ENCODE data around the gene GSE1.

GSE1 gene

DNA sequence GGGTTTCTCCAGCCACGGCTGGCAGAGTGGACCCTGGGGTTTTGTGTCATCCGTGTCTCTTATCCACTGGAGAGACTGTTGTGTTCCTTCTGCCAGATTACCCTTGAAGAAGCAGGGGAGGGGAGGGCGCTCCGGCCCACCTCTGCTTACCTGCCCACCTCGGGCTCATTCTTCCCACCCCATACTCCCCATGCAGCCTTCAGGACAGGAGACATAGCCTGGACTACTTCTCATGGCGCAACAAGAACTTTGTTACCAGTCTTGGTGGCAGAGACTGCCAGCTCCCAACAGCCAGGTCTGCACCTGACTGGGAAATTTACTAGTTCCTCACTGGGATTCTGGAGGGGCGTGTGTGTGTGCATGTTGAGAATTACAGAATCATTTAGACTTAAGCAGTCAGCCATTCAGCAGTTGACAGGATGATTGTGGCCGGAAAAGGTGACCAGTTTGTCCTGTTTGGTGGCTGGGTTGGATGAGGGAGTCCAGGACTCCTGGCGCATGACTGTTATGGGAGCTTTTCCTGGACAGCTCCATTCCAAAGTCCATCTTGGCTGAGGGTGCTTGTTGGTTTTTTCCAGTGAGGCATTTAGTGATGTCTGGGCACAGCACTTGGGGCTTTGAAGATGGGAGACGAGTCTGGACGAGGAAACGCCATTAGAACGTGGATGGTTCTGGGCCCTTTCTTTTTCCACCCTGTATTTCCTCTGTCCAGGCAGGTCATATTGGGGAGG is 8.7 kb downstream of the GSE1 start:
- no peak for DNase-seq

DNA sequence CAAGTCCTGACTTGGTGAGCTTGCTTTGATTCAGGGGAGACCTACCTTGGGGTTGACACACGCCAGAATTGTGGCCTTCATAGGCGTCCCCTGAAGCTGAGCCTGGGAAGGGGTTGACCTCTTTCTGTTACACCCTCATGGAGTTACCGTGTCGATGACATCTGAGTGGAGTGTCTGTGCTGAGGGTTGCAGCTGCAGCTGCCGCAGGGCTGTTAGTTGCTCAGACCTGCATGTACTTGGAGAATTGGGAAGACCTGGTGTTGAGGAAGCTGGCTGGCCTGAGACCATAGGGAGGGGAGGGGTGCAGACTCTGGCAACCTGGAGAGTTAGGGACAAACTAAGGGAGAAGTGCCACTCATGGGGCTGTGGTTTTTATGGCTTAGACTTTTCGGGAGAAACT is 9.6 kb downstream of the GSE1 start:
- DNase-seq: no peak

- DNase-seq: no peak
These were observed 10.1 kb downstream of the GSE1 start for GRCh38 chr16:85623250-85623649.

DNA sequence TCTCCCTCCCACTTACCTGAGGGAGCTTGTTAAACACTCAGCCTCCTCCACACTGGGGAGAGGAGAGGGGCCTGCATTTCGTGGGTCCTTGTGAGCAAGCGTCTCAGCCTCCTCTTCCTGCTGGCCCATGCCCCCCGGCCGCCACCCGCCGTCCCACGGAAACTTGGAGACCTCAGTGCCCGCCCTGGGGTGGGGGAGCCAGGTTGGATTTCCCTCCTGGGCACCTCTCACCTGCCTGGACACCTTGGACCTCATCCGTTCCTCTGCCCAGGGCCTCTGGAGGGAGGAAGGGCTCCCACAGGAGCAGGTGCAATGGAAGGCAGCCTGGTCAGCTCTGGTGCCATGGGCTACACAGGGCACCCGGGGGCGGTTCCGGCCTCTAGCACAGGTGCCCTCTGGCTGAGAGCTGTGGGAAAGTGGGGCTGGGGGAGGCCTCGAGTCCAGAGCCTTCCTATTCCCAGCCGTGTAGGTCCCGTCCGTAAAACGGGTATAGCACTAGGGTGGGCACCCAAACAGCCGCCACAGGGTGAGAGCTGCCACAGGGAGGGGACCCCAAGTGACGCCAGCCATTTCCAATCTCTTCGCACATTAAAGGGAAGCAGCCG is 11.0 kb downstream of the GSE1 start:
- no peak for DNase-seq

- no peak for DNase-seq
These were observed 11.5 kb downstream of the GSE1 start for GRCh38 chr16:85624646-85625045.

- DNase-seq: no peak
These were observed 11.9 kb downstream of the GSE1 start for GRCh38 chr16:85625053-85625452.

DNA sequence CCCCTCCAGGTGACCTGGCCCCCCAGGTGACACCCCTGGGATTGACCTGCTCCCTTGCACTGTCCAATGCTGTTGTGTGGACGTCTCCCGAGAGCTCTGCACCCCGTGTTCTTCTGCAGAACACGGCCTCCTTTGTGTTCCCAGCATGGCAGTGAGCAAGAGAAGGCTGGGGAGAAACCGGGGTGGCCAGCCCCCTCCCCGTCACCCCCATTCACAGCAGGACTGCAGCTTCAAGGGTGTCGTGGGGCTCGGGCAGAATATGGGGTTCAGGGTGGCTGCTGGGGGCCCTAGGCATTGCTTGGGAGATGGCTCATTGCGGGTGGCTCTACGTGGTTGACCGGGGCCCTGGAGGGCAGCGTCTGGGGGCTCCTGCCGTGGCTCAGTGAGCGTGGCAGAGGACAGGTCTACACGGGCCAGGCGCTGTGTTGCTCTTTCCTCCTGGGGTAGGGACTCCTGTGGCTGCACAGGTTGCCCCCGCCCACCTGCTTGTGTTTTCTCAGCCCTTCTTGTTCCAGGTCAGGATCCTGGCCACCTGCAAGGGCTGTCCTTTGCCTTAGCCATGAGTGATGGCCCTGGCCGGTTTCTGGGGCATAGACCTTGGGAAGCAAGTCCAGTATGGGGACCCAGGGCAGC is 12.5 kb downstream of the GSE1 start:
- DNase-seq: no peak

- no peak for DNase-seq
These were observed 13.3 kb downstream of the GSE1 start for GRCh38 chr16:85626191-85626981.

- DNase-seq: no peak
These were observed 14.0 kb downstream of the GSE1 start for GRCh38 chr16:85627089-85627488.

DNA sequence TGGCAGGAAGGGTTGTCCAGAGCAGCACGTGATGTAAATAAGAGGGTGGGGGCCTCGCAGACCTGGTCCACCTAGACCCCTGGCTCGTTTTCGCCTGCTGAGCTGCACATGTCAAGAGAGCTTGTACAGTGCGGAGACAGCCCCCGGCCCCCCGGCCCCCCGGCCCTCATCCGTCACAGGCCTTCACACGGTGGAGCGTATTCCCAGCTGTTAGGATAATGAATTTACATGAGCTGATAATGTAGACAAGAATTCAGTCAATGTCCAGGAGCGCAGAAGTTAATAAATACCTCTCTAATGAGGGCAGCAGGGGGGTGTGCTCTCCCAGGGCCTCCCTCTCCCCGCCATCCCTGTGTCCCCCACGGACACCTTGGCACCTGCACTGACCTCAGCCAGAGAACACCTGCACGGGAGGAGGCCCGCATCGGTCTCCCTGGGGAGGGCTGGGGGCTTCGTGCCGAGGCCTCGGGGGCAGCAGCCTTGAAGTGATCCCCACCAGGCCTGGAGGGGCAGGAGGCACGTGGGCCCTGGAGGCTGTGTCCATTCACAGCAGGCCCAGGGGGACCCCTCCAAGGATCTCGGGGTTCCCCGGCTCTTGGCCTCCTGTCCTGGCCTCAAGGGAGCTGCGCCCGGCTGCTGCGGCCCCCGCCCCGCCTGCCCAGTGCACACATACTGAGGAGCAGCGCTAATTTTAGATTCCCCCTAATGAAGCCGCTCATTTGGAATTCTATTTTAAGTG is 14.6 kb downstream of the GSE1 start:
- no peak for DNase-seq

- DNase-seq: no peak
These were observed 15.1 kb downstream of the GSE1 start for GRCh38 chr16:85628265-85628556.

DNA sequence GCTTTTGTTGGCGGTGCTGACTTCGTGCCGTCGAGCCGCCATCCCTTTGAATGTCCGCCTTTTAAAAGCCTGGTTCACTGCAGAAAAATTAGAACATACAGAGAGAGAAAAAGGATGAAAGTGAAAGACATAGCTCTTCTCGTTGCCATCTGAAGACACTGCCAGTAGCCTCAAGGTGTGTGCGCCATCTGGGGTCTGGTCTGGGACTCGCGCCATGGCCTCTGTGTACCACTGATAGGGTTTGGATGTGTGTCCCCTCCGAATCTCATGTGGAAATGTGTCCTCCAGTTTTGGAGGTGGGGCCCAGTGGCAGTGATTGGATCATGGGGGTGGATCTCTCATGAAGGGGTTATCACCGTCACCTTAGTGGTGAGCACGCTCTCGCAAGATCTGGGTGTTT is 15.5 kb downstream of the GSE1 start:
- no peak for DNase-seq

DNA sequence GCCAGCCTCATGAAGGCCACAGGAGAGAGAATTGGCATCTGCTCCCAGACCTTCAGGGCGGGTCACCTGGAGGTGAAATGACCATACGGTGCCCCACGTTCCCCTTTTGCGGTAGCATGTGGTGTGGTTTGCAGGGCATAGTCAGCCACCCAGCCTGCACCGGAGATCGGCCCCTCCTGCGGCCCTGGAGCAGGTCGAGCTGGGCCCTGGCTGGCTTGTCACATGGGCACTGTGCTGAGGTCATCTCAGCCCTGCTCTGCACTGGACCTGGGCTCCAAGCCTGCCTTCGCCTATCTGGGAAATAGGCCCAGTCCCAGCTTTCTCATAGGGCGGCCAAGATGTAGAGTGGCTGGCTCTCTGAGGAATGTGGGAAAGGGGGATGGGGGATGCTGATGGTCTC is 16.2 kb downstream of the GSE1 start:
- DNase-seq: no peak

GRCh38 chr16:85629853-85630252 is 16.7 kb downstream of the GSE1 start:
- DNase-seq: no peak

GRCh38 chr16:85631230-85631629 is 18.1 kb downstream of the GSE1 start:
- no peak for DNase-seq

- DNase-seq: no peak
These were observed 18.8 kb downstream of the GSE1 start for GRCh38 chr16:85631802-85632393.

GRCh38 chr16:85632709-85633437 is 19.8 kb downstream of the GSE1 start:
- DNase-seq: no peak

DNA sequence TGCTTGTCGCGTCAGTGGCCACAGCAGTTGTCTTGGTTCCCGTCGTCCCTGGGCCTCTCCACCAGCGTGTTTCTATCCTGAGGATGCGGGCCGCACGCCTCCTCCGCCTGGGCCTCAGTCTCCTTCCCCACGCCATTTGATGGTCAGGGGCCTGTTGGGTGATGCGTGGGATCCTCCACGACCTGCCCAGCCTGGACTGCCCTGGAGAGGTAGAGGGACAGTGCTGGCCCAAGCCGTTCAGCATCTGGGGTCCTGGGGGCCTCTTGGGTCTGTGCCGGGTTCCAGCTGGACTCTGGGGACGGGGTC is 20.3 kb downstream of the GSE1 start:
- no peak for DNase-seq

GRCh38 chr16:85633888-85634287 is 20.8 kb downstream of the GSE1 start:
- no peak for DNase-seq

DNA sequence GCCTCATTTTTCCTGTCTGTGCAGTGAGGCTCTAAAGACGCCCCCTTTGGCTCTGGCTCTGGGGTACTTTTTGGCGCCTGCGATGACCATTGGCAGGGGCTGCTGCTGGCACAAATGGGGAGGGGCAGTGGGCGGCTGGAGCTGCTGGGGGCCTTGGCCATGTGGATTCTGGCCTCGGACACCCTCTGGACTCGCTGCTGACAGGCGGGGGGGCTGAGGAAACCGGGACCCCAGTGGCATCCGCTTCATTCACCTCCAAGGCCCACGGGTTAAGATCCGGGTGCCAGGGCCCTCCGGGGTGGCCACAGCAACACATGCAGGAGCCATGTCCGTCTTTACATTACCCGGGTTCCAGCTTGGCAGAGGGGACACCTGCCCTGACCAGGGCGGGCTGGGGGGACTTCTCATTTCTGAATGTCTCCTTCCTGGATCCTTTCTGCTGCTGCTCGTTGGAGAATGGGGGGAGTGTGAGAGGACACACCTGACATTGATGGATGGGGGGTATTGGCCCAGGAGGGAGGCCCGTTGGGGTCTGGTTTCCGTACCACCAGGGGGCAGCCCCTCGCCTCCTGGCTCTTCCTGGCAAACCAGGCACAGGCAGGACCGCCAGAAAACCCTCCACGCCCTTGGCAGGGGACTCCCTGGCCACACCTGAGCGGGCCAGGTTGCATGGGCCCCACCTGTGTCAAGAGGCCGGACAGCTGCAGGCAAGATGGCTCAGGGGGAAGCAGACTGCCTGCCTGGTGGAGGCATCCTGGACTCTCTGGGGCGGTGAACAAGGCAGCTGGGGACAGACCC is 21.8 kb downstream of the GSE1 start:
- DNase-seq: no peak

DNA sequence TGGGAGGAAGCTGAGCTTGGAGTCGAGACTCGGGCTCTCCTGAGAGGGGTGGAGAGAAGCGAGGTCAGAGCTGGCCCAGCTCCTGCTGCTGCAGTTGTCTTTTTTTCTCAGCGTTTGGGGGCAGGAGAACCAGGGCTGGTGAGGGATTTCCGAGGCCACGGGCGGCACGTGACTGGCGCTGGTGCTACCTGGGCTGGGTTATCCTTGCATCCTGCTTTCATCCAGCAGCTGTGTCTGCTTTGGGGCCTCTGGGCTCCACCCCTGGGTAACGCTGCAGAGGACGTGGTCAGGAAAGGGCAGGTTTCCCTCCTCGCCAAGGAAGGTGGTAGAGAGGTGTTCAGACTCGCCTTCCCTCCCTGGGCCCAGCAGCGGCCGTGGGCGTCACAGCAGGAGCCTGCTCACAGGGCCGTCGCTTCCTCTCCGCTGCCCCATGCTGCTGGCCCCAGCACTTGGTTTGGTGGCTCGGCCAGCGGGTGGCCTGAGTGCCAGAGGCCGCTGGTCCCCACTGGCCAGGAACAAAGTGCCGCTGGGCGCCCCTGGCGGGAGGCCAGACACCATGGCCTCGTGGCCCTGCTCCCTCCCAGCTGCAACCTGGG is 22.5 kb downstream of the GSE1 start:
- DNase-seq: no peak
